Stimulated activated naive CD8-positive, alpha-beta T cell treated with anti-CD3 and anti-CD28 coated beads, Interleukin-15, Interleukin-2, amounts not matched to agents 100 U/mL and 50 U/mL, for 24 hours (primary cell): ENCODE measurements around the gene TK2.
"Not testable (repeated sequence)": the region's sequence is repeated elsewhere in the genome, so short reads cannot be mapped to it uniquely, and the experiment has no call there.

Experiments used
- ATAC-seq: fragments of 150-1000 bp; cut with Tn5 transposase; one replicate; pipeline ENCODE4 v1.10.0; 2021
- DNase-seq: peaks from one replicate; pipeline ENCODE4 v3.0.0; 2021

The TK2 gene

DNA sequence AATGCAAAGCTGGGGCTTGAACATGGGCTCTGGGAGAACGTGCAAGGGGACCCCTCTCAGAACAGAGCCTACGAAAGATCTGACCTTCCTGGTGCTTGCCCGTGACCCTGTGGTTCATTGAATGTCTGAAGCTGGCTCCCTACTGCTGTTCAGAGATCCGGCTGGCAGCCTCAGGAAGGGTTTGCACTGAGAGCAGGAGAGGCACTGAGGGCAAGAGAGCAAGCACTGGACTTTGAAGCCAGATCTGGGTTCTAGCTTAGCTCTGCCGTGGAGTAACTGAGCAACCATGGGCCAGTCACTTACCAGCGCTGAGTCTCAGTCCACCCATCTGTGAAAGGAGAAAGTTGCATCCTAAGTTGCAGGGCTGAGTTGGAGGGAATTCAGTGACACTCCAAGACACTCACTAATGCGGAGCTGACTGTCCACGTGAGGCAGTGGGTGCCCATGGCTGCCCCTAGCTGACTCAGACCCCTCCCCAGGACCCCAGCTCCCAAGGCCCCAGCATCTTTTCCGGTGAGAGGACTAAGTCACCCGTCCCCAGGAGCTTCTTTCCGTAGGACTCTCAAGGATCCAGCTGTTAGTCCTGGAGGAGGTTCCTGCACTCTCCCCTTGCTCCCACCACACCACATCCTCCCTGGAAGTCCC, 81.5 kb downstream of the TK2 start:
- DNase-seq (no peak), ATAC-seq (no peak)

DNA sequence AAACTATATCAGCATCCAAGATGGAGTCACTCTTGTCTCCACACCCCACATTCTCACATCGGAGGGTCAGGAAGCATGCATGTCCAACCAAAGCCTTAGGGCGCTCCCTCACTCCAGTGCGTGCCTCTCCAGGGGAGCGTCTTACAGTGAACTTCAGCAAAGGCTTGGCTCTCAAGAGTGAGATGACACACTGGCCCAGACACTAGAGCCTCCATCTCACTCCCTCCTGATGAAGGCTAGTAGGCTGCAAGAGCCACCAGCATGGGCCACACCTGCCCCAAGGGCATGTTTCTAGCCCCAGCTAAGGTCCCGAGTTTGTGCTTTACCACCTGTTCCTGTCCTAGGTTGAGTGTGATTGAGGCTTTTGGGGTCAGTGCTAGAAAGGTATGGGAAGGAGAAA, 82.3 kb downstream of the TK2 start:
- ATAC-seq (no peak), DNase-seq (no peak)

DNA sequence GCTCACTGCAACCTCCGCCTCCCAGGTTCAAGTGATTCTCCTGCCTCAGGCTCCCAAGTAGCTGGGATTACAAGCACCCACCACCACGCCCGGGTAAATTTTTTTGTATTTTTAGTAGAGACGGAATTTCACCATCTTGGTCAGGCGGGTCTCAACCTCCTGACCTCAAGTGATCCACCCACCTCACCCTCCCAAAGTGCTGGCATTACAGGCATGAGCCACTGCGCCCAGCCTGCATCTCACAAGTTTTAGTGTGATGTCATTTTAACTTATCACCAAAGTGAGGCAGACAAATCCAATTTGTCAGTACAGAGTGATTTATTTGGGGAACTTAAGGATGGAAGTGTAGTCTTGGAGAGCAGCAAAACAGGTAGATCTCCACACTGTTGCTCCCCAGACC, 83.3 kb downstream of the TK2 start:
- DNase-seq, ATAC-seq: not testable (repeated sequence)

DNA sequence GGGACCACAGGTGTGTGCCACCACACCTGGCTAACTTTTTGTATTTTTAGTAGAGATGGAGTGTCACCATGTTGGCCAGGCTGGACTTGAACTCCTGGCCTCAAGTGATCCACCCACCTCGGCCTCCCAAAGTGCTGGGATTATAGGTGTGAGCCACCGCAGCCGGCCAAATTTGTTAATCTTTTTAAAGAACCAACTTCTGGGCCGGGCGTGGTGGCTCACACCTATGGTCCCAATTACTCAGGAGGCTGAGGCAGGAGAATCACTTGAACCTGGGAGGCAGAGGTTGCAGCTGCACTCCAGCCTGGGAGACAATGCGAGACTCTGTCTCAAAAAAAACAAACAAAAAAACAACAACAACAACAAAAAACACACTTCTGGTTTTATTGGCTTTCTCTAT, 84.0 kb downstream of the TK2 start:
- not testable (repeated sequence) for DNase-seq, ATAC-seq

DNA sequence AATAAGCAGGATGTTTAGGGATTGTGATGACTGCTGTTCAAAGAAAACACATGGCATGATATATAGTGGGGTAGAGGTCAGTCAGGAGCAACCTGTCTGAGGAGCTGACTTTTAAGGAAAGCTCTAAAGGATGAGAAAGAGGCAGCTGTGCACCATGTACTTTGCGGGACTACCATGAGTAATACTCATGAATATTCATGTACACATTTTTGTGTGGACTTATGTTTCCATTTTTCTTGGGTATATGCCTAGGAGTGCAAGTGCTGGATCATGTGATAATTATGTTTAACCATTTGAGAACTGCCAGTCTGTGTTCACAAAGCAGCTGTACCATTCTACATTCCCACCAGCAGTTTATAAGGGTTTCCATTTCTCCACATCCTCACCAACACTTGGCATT, 87.0 kb downstream of the TK2 start:
- no peak for DNase-seq
- ATAC-seq, result no peak

DNA sequence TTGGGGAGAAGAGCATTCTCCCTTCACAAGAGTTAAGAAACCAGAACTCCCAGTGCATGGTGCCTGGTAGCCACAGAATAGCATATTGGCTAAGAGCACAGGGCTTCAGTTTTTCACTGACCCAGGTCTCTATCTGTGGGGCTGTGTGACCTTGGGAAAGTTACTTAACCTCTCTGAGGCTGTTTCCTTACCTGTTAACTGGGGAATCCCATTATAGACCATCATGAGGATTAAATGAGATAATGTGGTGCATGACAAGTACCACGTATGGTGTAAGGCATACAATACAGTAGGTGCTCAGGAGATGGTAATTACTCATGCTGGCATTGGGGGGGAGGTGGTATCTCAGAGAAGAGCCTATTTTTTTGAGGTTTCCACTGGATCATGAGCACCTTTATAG, 89.2 kb downstream of the TK2 start:
- DNase-seq (no peak), ATAC-seq (no peak)

DNA sequence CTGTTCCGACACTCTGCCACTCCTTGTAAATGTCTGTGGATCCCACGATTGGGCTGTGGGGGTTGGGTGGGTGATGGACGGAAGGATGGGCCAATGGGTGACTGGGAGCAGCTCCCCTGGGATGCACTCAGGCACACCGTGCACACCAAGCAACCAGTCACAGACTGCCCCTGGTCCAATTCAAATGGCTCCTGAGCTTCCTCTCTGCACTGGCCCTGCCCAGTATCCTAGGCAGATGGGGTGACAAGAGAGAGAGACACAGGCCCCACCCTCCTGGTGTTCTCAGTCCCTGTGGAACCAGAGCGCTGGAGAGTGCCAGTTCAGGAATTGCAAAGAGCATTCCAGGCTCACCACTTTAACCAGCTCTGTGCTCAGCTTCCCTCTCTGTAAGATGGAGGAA, 90.0 kb downstream of the TK2 start:
- DNase-seq (no peak), ATAC-seq (no peak)

DNA sequence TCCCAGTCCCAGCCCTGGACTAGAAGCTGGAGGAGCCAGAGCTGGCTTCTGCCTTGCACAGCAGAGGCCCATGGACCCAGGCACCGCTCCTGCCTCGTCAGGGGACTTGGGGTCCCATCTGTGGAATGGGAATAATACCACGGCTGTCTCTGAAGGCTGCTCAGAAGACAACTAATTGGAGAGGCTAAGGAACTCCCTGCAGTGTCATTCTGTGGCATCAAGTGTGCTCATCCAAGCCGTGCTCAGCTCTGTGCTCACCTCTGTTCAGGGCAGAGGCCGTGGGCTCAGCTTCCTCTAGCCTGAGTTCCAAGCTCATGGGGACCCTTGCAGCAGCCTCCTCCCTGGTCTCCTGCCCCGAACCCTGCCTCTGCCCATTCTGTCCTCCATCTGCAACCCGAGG, 91.1 kb downstream of the TK2 start:
- no peak for ATAC-seq

DNA sequence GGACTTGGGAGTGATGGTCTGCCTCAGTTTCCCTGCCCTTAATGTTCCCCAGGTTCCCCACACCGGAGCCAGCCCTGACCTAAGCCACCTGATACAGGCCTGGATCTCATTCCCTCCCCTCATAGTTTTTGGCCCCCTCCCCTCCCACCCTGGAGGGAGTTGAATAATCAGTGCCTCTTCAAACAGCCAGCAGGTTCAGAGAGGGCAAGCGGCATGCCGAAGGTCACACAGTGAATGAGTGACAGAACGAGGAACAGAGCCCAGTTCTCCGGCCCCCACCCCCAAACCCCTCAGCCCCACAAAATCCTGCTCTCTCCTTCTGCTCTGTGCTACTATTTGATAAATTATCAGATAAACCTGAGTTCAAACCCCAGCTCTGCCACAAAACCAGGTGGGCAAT, 91.6 kb downstream of the TK2 start:
- DNase-seq (no peak), ATAC-seq (no peak)

More for the DNA sequence above, 91.1 kb downstream of the TK2 start:
- DNase-seq, result no peak
